Measurements from ENCODE around the gene PRPF6.
A peak's percentile ranks its signal among the peaks of the same experiment; 100 is the strongest.

Gene PRPF6, protein sequence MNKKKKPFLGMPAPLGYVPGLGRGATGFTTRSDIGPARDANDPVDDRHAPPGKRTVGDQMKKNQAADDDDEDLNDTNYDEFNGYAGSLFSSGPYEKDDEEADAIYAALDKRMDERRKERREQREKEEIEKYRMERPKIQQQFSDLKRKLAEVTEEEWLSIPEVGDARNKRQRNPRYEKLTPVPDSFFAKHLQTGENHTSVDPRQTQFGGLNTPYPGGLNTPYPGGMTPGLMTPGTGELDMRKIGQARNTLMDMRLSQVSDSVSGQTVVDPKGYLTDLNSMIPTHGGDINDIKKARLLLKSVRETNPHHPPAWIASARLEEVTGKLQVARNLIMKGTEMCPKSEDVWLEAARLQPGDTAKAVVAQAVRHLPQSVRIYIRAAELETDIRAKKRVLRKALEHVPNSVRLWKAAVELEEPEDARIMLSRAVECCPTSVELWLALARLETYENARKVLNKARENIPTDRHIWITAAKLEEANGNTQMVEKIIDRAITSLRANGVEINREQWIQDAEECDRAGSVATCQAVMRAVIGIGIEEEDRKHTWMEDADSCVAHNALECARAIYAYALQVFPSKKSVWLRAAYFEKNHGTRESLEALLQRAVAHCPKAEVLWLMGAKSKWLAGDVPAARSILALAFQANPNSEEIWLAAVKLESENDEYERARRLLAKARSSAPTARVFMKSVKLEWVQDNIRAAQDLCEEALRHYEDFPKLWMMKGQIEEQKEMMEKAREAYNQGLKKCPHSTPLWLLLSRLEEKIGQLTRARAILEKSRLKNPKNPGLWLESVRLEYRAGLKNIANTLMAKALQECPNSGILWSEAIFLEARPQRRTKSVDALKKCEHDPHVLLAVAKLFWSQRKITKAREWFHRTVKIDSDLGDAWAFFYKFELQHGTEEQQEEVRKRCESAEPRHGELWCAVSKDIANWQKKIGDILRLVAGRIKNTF

DNA sequence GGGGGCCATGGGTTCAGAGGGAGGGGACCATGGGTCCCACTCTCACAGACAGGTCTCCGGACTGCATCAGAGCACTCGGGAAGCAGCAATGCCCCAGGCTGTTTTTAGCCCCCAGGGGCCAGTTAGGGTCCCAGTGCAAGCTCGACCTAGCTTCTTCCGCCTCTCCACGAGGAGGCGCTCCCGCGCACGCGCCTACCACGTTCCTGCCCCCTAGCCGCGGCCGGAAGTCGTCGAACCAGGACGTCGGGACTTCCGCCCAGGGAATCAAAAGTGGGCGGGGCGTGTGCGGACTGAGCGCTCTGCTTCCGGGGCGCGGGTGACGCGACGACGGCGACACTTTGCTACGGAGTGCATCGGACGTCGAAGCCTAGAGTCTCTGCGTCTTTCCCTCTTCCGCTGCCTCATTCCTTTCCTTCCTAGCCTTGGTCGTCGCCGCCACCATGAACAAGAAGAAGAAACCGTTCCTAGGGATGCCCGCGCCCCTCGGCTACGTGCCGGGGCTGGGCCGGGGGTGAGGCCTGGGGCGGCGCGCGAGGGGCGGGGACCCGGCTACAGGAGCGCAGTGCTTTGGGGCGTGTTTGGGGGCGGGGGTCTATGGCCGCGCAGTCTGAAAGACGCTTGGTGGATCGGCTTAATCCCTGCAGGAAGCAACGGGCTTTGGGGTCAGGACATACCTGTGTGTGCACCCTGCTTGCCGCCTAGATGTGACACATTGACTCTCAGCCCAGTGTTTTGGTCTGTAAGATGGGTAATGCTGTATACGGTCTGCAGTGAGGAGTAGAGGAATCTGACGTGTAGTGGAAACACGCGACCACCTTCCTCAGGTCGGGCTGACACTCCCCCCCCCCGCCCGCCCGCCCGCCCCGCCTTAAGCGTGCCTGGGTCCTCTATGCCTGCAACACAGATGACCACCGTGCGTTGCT is at the start of gene PRPF6:
Gene PRPF6 (plus strand): TSS at position 327 of the 923 bp plus-strand sequence. CDS start 114 bp downstream, at position 441.
- Mint-ChIP-seq H3K27me3 (no peaks in the 10 kb centered on the region), H3K4me3 (peak within 1 kb of the TSS; percentile 89 to 91), H3K27ac (peak within 1 kb of the TSS; percentile 96), H3K4me1 (peaks cover 48 to 71% of the 10 kb centered on the region in 2 donors), H3K9me3 (no peaks in the 10 kb centered on the region), H3K36me3 (peaks cover 29 to 44% of the 10 kb centered on the region in 2 donors)
- ATAC-seq (replicated peaks) (peak; percentile 65 to 79), DNase-seq (peak; percentile 93)

DNA sequence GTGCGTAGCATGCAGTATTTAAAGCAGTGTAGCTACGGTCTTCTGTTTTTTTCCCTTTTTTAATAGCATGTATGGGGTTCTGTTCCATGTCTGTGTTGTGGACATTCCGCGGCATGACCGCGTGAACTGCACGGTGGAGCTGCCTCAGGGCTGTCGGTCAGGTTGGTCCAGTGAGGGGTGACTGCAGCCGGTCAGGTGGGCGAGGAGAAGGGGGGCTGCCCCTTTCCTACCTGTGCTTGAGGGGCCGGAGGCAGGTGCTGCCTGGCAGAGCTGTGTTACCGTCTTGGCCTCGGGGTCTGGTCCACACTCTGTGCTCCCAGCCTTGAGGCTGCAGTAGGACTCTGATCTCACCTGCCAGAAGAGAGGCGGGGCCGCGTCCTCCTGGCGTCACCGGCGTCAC is 49.2 kb upstream of the PRPF6 start:
- ATAC-seq (replicated peaks) (no peak), DNase-seq (no peak)
- H3K27ac Mint-ChIP-seq: no peak overlapping the region
- no peaks in the 10 kb centered on the region for H3K27me3 Mint-ChIP-seq
- no peaks in the 10 kb centered on the region for H3K9me3 Mint-ChIP-seq
- H3K36me3 Mint-ChIP-seq: peaks cover 48 to 62% of the 10 kb centered on the region in 2 donors
- H3K4me3 Mint-ChIP-seq: no peak overlapping the region
- H3K4me1 Mint-ChIP-seq: peaks cover 10 to 12% of the 10 kb centered on the region in 2 donors

DNA sequence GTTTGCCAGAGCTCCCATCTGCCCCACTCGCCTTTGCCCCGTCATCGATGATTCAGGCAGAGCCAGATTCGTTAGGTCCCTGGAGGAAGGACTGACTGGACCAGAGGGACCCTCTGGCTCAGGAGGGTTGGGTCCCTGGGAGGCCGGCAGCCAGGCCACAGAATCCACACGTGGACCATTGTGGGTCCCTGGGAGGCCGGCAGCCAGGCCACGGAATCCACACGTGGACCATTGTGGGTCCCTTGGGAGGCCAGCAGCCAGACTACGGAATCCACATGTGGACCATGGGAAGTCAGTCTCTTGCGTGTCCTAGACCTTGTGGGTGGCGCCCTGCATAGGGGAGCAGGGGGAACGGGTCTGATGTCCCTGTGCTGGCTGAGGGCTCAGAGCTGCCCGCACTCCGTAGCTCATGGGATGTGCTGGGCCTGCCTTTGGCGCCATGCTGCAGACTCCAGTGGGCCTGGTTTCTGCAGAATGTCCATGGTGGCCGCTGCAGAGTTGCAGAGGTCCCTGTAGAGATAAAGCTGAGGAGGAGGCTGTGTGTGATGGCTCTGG is 48.2 kb upstream of the PRPF6 start:
- no peak for ATAC-seq (replicated peaks)
- Mint-ChIP-seq H3K4me1 (peaks cover 5 to 8% of the 10 kb centered on the region in 2 donors), H3K36me3 (peaks cover 51 to 58% of the 10 kb centered on the region in 2 donors)

DNA sequence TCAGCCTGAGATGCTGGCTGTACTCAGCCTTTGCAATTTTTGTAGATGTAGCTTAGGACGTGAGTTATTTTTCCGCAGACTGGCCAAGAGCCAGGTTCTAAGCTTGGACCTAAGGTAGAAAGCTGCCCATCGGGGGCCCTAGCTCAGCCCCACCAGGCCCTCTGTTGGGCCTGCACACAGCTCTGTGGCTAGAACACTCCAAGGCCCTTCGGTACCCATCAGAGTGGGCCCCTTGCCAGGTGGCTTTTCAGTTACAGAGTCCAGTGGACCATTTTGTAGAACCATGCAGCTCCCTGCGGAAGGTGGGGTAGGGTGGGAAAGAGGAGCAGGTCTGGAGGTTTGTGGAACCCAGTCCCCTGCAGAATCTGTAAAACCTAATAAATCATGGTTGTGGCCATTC is 47.3 kb upstream of the PRPF6 start:
- Mint-ChIP-seq H3K36me3 (peaks cover 42 to 55% of the 10 kb centered on the region in 2 donors), H3K27ac (no peak overlapping the region), H3K4me3 (no peak overlapping the region), H3K4me1 (peaks cover 5 to 8% of the 10 kb centered on the region in 2 donors), H3K9me3 (no peaks in the 10 kb centered on the region), H3K27me3 (no peaks in the 10 kb centered on the region)
- ATAC-seq (replicated peaks): no peak
- no peak for DNase-seq

More for the DNA sequence above, 48.2 kb upstream of the PRPF6 start:
- no peak overlapping the region for H3K4me3 Mint-ChIP-seq
- no peak overlapping the region for H3K27ac Mint-ChIP-seq
- H3K27me3 Mint-ChIP-seq: no peaks in the 10 kb centered on the region
- no peak for DNase-seq
- H3K9me3 Mint-ChIP-seq: no peaks in the 10 kb centered on the region

DNA sequence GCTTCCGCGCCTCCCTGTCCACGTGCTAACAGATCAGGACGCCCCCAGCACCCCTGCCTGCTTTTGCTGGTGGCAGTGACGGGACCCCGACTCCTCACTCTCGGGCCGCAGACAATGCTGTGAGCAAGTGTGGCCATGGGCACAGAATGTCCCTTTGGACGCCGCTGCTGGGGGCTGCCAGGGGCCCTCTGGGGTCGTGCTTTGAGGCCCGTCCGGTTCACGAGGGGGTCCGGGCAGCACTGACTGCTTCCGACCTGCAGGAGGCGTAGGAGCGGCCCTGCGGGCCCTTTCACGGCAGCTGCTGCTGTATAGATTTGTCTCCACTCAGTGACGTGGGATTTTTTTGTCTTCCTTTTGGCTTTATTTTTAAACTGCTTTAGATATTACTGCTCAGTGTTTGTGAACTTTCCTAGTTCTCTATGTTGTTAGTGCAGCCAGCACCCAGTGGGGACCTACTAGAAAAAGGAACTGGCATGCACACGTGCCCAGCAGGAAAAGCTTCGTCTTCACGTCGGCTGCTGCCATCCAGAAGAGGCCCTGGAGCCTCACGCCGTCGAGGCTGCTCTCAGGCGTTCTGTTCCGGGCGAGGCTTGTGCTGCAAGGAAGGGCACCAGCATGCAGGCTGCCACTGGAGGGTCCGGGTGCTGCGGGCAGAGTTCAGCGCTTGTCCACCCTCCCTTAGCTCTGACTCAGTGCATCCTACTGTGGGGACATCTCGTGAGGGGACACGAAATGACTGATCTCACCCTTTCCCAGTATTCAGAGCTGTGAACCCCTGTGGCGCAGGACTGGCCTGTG is 46.5 kb upstream of the PRPF6 start:
- DNase-seq: no peak
- no peak for ATAC-seq (replicated peaks)
- Mint-ChIP-seq H3K36me3 (peaks cover 36 to 49% of the 10 kb centered on the region in 2 donors), H3K4me1 (peaks cover 5 to 8% of the 10 kb centered on the region in 2 donors), H3K27me3 (no peaks in the 10 kb centered on the region), H3K27ac (peak overlapping the region; percentile 44), H3K9me3 (no peaks in the 10 kb centered on the region), H3K4me3 (no peak overlapping the region)

DNA sequence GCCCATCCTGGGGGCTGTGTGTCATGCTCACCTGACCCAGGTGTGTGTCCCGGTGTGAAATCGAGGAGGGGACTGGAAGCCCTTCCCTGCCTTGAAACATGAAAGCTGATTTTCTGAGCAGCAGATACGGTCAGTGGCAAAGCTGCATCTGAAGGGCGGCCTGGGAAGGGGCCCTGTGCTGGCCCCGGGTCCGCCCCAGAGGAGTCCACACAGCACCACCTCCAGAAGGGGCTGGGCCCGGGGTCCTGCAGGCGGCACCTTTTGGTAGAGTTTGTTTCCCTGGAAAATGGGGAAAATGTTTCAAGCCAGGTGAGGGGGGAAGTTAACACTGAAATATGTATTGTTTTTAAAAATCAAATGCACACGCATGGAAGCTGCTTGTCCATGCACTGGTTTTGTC is 45.5 kb upstream of the PRPF6 start:
- no peak overlapping the region for H3K4me3 Mint-ChIP-seq
- H3K9me3 Mint-ChIP-seq: no peaks in the 10 kb centered on the region
- H3K36me3 Mint-ChIP-seq: peaks cover 35 to 51% of the 10 kb centered on the region in 2 donors
- ATAC-seq (replicated peaks) (no peak), DNase-seq (no peak)
- no peaks in the 10 kb centered on the region for H3K27me3 Mint-ChIP-seq
- H3K27ac Mint-ChIP-seq: no peak overlapping the region
- peaks cover 5 to 8% of the 10 kb centered on the region in 2 donors for H3K4me1 Mint-ChIP-seq

DNA sequence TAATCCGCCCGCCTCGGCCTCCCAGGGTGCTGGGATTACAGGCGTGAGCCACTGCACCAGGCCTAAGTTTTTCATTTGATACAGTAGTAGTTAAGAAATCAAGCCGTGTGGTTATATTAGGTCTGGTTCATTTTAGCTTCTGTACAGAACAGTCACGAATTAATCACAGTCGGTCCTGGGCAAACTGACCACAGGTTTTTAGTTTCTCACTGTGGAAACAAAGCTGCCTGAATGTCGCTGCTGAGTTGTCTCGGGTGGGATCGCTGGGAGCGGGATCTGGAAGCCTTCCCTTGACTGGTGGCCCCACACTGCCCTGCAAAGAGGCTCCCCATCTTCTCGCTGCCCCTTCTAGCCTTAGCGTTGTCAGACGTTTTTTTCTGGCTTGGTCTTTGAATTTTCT is 43.3 kb upstream of the PRPF6 start:
- H3K9me3 Mint-ChIP-seq: peaks cover 0 to 1% of the 10 kb centered on the region in 2 donors
- DNase-seq (no peak), ATAC-seq (replicated peaks) (no peak)
- H3K27me3 Mint-ChIP-seq: no peaks in the 10 kb centered on the region
- H3K36me3 Mint-ChIP-seq: peaks cover 31 to 47% of the 10 kb centered on the region in 2 donors
- peak overlapping the region; percentile 65 for H3K27ac Mint-ChIP-seq
- no peak overlapping the region for H3K4me3 Mint-ChIP-seq
- peaks cover 14 to 21% of the 10 kb centered on the region in 2 donors for H3K4me1 Mint-ChIP-seq

DNA sequence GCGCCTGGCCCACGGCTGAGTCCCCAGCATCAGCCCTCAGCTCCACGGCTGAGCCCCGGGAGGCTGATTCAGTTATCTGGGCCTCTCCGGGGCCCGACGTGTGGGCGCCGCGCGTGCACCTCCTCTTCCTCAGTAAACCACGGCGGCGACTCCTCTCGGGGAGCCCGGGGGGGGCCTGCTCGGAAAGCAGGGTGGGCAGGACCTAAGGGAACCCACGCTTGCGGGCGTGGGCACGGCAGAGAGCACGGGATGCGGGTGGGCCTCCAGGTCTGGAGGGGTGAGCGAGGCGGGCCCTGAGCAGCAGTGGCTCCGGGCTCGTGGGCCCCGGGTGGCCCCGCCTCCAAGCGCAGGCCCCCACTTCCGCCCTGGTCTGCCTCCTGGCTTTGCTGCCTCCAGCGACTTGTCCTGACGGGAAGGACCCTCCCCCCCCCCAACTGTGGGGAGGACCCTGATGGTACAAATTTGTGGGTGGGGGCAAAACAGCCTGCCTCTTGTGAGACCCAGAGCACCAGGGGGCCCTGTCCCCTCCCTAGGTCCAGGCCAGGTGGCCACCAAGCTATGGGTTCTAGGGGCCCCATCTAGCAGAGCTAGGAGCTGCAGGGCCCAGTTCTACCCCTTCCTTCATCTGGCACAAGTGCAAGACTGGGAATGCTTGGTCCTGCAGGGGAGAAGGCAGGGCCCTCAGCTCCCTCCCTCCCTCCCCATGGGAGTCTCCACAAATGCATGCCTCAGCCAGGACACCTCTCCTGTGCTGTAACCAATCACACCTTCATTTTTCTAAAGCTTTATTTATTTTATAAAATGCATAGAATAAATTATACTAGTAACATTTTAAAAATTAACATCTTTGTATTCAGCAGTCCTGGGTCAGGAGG is 41.6 kb upstream of the PRPF6 start:
- no peak for ATAC-seq (replicated peaks)
- Mint-ChIP-seq H3K27ac (peak overlapping the region; percentile 9), H3K4me3 (no peak overlapping the region), H3K4me1 (peaks cover 16 to 21% of the 10 kb centered on the region in 2 donors), H3K27me3 (no peaks in the 10 kb centered on the region), H3K36me3 (peaks cover 29 to 50% of the 10 kb centered on the region in 2 donors), H3K9me3 (peaks cover 0 to 1% of the 10 kb centered on the region in 2 donors)
- no peak for DNase-seq

DNA sequence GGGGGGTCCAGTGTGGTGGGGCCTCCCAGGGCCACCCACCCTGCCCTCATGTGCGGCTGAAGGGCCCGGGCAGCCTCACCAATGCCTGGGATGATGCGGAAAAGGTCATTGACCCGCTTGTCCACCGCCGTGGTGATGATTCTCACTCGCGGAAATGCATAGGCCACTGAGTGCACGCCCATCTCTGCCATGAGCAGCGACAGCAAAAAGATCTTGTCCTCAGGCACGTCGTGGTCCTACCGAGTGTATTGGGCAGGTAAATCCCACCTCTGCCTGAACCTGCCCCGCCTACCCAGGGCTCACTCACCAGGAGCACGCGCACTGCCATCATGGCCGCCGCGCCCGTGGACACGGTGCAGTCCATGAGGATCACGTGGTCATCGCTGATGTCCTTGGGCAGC is 40.9 kb upstream of the PRPF6 start:
- peaks cover 14 to 21% of the 10 kb centered on the region in 2 donors for H3K4me1 Mint-ChIP-seq
- H3K9me3 Mint-ChIP-seq: peaks cover 0 to 1% of the 10 kb centered on the region in 2 donors
- peaks cover 26 to 47% of the 10 kb centered on the region in 2 donors for H3K36me3 Mint-ChIP-seq
- no peak overlapping the region for H3K4me3 Mint-ChIP-seq
- no peaks in the 10 kb centered on the region for H3K27me3 Mint-ChIP-seq
- DNase-seq: no peak
- no peak for ATAC-seq (replicated peaks)
- no peak overlapping the region for H3K27ac Mint-ChIP-seq

DNA sequence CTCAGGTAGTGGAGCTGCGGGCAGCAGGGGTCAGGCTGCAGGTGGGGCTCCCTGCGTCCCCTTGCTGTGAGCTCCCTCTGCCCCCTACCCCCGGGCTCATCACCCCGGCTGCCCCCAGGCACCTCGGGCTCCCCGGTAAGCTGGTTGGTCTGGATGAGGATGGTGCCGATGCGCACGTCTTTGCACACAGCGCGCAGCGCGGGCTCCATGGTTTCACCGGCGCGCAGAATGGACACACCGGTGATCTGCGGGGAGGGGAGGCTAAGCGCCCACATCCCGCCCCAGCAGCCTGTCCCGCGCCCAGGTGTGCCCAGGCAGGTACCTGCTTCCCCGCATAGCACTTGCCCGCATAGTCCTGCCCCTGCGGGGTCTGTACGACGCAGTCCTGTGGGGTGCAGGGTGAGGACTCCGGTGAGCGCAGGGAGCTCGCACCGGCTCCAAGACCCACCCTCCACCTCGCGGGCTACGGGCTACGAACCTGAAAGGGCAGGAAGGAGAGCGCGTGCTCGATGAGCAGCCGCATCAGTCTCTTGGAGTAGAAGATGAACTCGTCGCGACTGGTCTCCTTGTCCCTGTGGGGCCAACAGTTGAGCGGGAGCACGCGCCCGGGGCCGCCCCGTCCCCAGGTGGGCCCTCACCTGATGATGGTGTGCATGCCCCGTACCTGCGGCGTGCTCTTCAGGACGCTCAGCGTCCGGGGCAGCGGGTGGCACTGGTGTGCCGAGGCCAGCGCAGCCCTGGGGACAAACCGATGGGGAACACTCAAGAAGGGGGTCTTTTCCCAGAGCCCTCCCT is 40.3 kb upstream of the PRPF6 start:
- Mint-ChIP-seq H3K36me3 (peaks cover 28 to 49% of the 10 kb centered on the region in 2 donors), H3K4me3 (no peak overlapping the region), H3K27ac (peak overlapping the region; percentile 31), H3K9me3 (peaks cover 0 to 1% of the 10 kb centered on the region in 2 donors), H3K27me3 (no peaks in the 10 kb centered on the region), H3K4me1 (peaks cover 14 to 21% of the 10 kb centered on the region in 2 donors)
- DNase-seq (no peak), ATAC-seq (replicated peaks) (no peak)

DNA sequence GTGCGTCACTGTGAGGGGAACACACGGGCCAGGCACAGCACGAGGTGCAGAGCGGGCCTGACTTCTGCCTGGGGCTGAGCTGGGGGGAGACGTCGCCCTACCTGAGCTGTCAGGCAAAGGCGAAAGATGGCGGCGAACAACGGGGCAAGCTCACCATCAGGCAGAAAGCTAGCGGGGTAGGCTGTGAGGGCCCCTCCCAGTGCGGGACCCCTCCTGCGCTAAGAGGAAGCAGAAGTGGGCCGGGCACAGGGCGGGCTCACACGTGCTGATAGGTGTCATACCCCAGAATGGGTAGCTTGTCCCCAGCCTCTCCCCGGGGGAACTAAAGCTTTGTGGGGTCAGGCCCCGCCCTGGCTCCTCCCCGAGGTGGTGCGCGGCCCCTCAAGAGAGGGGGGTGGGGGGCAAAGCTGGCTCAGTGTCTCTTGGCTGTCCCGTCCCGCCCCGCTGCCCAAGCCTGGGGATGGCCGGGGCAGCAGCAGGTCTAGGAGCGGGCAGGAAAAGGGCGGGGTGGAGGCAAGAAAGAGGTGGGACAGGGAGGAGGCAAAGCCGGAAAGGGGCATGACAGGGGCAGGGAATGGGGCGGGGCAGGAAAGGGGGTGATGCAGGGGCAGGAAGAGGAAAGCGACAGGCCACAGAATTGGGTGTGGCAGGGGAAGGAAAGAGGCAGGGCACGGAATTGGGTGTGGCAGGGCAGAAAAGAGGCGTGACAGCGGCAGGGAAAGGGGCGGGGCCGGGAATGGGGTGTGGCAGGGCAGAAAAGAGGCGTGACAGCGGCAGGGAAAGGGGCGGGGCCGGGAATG is 39.5 kb upstream of the PRPF6 start:
- H3K4me1 Mint-ChIP-seq: peaks cover 10 to 16% of the 10 kb centered on the region in 2 donors
- peaks cover 23 to 45% of the 10 kb centered on the region in 2 donors for H3K36me3 Mint-ChIP-seq
- peak; percentile 48 to 63 for ATAC-seq (replicated peaks)
- H3K9me3 Mint-ChIP-seq: peaks cover 0 to 1% of the 10 kb centered on the region in 2 donors
- no peak for DNase-seq
- peak overlapping the region in 1 of 2 donors; percentile 51 for H3K4me3 Mint-ChIP-seq
- H3K27me3 Mint-ChIP-seq: no peaks in the 10 kb centered on the region
- H3K27ac Mint-ChIP-seq: no peak overlapping the region
